K562 (cell line): Measurements from ENCODE around the gene C22orf39. TPM values are rescaled to one million over a fixed set of nuclear protein-coding genes. Genes with fewer than 3 reads are reported as not detected.

Source experiments
- BMI1 ChIP-seq: fragments of 150-350 bp; IDR thresholded peaks from 2 replicates; pipeline ENCODE4 v1.6.1; 2014; ENCODE audit warnings: low read length
- BRF1 ChIP-seq: IDR thresholded peaks from 3 replicates; pipeline ENCODE4 v1.6.1; 2011; ENCODE audit warnings: borderline replicate concordance, mild to moderate bottlenecking; ENCODE audit not compliant: insufficient read length; ENCODE audit errors: extremely low read depth
- CTBP1 ChIP-seq: fragments of 450-650 bp; IDR thresholded peaks from 2 replicates; pipeline ENCODE4 v1.6.1; 2016; ENCODE audit warnings: borderline replicate concordance
- DMBX1 ChIP-seq: fragments of 250-450 bp; sonication (Bioruptor Pico); IDR thresholded peaks from 2 replicates; pipeline ENCODE4 v1.8.0; 2022; ENCODE audit warnings: inconsistent platforms, mild to moderate bottlenecking, moderate library complexity, borderline replicate concordance
- HDAC1 ChIP-seq, 2 experiments: fragments of 450-650 bp; IDR thresholded peaks; 2 replicates each; pipeline ENCODE4 v1.6.1; 2016 to 2017; ENCODE audit warnings: inconsistent platforms in 1 of 2, mild to moderate bottlenecking in 1 of 2, moderate library complexity in 1 of 2
- MEIS2 ChIP-seq: fragments of 450-650 bp; IDR thresholded peaks from 2 replicates; pipeline ENCODE4 v1.6.1; 2014; ENCODE audit warnings: mild to moderate bottlenecking; ENCODE audit not compliant: partially characterized antibody
- NFYB ChIP-seq: IDR thresholded peaks from 2 replicates; pipeline ENCODE4 v1.6.1; 2011; ENCODE audit warnings: mild to moderate bottlenecking, moderate library complexity; ENCODE audit not compliant: insufficient read length; ENCODE audit errors: extremely low read depth
- POLR2AphosphoS2 ChIP-seq: IDR thresholded peaks from 2 replicates; pipeline ENCODE4 v1.6.1; 2012; ENCODE audit warnings: low read length, improper control_type of control experiment
- PTTG1 ChIP-seq: fragments of 450-650 bp; IDR thresholded peaks from 2 replicates; pipeline ENCODE4 v1.6.1; 2016; ENCODE audit warnings: low read depth, mild to moderate bottlenecking, missing genetic modification characterization, missing compliant biosample characterization
- RBM25 ChIP-seq: fragments of 200-400 bp; formaldehyde crosslinking; IDR thresholded peaks from 2 replicates; pipeline ENCODE4 v1.6.1; 2018; ENCODE audit warnings: low read length, low read depth, moderate library complexity; ENCODE audit not compliant: severe bottlenecking
- SETDB1 ChIP-seq: IDR thresholded peaks from one replicate; pipeline ENCODE4 v1.6.1; 2012; ENCODE audit warnings: low read length, control low read depth, inconsistent platforms
- THRAP3 ChIP-seq: fragments of 450-650 bp; IDR thresholded peaks from 2 replicates; pipeline ENCODE4 v1.6.1; 2016; ENCODE audit warnings: mild to moderate bottlenecking, inconsistent platforms, borderline replicate concordance
- ZNF24 ChIP-seq: fragments of 450-650 bp; IDR thresholded peaks from 2 replicates; pipeline ENCODE4 v1.6.1; 2016
- ZNF431 ChIP-seq: sonication (generic); formaldehyde crosslinking; IDR thresholded peaks from 2 replicates; pipeline ENCODE4 v1.8.0; 2022; ENCODE audit warnings: mild to moderate bottlenecking, missing genetic modification reagents
- ZNF584 ChIP-seq: fragments of 200-800 bp; sonication (Bioruptor generic); IDR thresholded peaks from 2 replicates; pipeline ENCODE4 v1.6.1; 2016; ENCODE audit warnings: low read depth, mild to moderate bottlenecking, missing genetic modification characterization, missing compliant biosample characterization
- polyA plus RNA-seq, 8 experiments: library from polyadenylated mRNA; depleted of rRNA in 4 of 8; stranded (reverse) in 5 of 8; unstranded in 3 of 8; fragments of >200 nt; fragmentation: Nextera tagmentation in 2 of 8; fragmentation: Illumina TruSeq in 1 of 8; extraction: Ambion mirVana in 2 of 8; extraction: Trizol in 1 of 8; gene quantifications; 2 replicates each; pipeline versions ENCODE4 v1.2.1 to v1.2.3, GENCODE V29; 2011 to 2014; ENCODE audit warnings: inconsistent platforms in 1 of 8, missing spikeins in 1 of 8
- total RNA-seq, 7 experiments: library from RNA; depleted of rRNA in 6 of 7; stranded (reverse); fragments of >200 nt in 6 of 7; fragmentation: Illumina TruSeq in 2 of 7; extraction: Trizol in 2 of 7; gene quantifications; 2 replicates each; pipeline versions ENCODE4 v1.2.1 to v1.2.3, GENCODE V29; 2011 to 2021; ENCODE audit warnings: low replicate concordance in 1 of 7
- TF ChIP-seq, protein P1 (sequence below), 2 experiments: IDR thresholded peaks; 2 replicates each; pipeline ENCODE4 v1.6.1; 2012; ENCODE audit warnings: improper control_type of control experiment in 2 of 2, low read depth in 2 of 2, low read length in 2 of 2, borderline replicate concordance in 1 of 2
- TF ChIP-seq, protein P2 (sequence below): fragments of 450-650 bp; IDR thresholded peaks from 2 replicates; pipeline ENCODE4 v1.6.1; 2016; ENCODE audit warnings: low read depth, mild to moderate bottlenecking, moderate library complexity
- TF ChIP-seq, protein P3 (sequence below): fragments of 200-800 bp; sonication (Bioruptor generic); IDR thresholded peaks from 2 replicates; pipeline ENCODE4 v1.6.1; 2017; ENCODE audit warnings: missing genetic modification characterization, missing compliant biosample characterization
- TF ChIP-seq, protein P4 (sequence below): sonication (generic); formaldehyde crosslinking; IDR thresholded peaks from 2 replicates; pipeline ENCODE4 v1.8.1; 2022; ENCODE audit warnings: missing genetic modification reagents

The C22orf39 gene
- total and polyA plus RNA-seq, 9 of the 15 experiments (the other 6 are each of a cell fraction or from before 2014, with no cell fraction given) = 20.4 to 139 (median 66.8) TPM

DNA sequence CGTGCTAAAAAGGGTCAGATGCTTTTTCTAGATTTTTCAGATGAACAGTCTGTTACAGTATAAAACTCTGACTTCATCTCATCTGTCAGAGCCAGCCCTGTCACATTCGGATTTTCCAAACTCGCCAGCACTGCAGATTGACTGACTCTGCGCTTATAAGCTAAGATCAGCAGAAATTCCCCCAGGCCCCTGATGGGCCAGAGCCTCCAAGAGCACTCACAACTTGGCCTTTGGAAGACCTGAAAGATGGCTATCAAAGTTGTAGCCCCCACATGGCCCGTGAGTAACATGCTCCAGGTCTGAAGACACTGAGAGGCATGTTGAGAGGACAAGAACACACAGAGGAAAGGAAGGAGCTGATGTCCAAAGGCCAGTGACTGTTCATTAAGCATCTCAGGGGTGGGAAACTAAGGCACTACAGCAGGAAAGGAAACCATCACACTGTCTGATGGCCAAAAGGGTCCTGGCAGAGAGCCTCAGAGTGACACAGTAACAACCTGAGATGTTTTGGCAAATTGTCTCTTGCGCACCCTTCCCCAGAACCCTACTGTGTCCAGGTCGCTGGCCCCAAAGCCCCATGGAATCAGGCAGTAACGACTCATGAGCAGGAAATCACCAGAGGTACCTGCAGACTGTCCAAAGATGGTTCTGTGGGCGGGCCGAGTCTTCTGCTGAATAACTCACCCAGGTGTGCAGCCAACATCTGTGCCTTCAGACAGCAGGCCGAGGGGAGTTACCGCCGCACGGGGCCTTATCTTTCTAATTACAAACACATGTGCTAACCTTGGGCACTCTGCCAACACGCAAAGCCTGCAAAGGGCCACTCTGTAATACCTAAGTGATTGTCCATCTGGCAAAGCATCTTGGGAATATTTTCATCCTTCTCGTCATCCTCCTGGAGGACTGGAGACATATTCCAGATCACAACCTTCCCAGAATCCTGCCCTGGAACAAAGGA, 39.6 kb downstream of the C22orf39 start (continued):
- TF ChIP-seq, protein P1, sequence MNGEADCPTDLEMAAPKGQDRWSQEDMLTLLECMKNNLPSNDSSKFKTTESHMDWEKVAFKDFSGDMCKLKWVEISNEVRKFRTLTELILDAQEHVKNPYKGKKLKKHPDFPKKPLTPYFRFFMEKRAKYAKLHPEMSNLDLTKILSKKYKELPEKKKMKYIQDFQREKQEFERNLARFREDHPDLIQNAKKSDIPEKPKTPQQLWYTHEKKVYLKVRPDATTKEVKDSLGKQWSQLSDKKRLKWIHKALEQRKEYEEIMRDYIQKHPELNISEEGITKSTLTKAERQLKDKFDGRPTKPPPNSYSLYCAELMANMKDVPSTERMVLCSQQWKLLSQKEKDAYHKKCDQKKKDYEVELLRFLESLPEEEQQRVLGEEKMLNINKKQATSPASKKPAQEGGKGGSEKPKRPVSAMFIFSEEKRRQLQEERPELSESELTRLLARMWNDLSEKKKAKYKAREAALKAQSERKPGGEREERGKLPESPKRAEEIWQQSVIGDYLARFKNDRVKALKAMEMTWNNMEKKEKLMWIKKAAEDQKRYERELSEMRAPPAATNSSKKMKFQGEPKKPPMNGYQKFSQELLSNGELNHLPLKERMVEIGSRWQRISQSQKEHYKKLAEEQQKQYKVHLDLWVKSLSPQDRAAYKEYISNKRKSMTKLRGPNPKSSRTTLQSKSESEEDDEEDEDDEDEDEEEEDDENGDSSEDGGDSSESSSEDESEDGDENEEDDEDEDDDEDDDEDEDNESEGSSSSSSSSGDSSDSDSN (IDR thresholded peaks at IDR 0.05; ENCODE audit: borderline replicate concordance in 1 of 2, low read depth in 2 of 2, low read length in 2 of 2) = no peak
- no peak for TF ChIP-seq THRAP3
- peak; percentile 20 for TF ChIP-seq MEIS2
- TF ChIP-seq PTTG1 (tag) = no peak
- TF ChIP-seq NFYB = no peak
- TF ChIP-seq DMBX1 (CRISPR knock-in tag) = peak; percentile 95
- no peak for TF ChIP-seq BMI1
- peak; percentile 57 to 79; a peak in 3 of 4 replicates for TF ChIP-seq HDAC1 (IDR thresholded peaks at IDR 0.05)
- no peak for TF ChIP-seq POLR2AphosphoS2
- peak; percentile 84 for TF ChIP-seq SETDB1
- no peak for TF ChIP-seq RBM25
- peak; percentile 75; the same call in 1 of the 2 replicates for TF ChIP-seq ZNF584 (CRISPR knock-in tag)
- TF ChIP-seq, protein P2, sequence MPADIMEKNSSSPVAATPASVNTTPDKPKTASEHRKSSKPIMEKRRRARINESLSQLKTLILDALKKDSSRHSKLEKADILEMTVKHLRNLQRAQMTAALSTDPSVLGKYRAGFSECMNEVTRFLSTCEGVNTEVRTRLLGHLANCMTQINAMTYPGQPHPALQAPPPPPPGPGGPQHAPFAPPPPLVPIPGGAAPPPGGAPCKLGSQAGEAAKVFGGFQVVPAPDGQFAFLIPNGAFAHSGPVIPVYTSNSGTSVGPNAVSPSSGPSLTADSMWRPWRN = peak; percentile 82
- TF ChIP-seq, protein P3, sequence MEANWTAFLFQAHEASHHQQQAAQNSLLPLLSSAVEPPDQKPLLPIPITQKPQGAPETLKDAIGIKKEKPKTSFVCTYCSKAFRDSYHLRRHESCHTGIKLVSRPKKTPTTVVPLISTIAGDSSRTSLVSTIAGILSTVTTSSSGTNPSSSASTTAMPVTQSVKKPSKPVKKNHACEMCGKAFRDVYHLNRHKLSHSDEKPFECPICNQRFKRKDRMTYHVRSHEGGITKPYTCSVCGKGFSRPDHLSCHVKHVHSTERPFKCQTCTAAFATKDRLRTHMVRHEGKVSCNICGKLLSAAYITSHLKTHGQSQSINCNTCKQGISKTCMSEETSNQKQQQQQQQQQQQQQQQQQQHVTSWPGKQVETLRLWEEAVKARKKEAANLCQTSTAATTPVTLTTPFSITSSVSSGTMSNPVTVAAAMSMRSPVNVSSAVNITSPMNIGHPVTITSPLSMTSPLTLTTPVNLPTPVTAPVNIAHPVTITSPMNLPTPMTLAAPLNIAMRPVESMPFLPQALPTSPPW (CRISPR knock-in tag) = peak; percentile 50; the same call in 1 of the 2 replicates
- TF ChIP-seq, protein P4, sequence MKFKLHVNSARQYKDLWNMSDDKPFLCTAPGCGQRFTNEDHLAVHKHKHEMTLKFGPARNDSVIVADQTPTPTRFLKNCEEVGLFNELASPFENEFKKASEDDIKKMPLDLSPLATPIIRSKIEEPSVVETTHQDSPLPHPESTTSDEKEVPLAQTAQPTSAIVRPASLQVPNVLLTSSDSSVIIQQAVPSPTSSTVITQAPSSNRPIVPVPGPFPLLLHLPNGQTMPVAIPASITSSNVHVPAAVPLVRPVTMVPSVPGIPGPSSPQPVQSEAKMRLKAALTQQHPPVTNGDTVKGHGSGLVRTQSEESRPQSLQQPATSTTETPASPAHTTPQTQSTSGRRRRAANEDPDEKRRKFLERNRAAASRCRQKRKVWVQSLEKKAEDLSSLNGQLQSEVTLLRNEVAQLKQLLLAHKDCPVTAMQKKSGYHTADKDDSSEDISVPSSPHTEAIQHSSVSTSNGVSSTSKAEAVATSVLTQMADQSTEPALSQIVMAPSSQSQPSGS (CRISPR knock-in tag) = no peak
- TF ChIP-seq CTBP1 = peak; percentile 97
- TF ChIP-seq ZNF431 (CRISPR knock-in tag) = no peak
- TF ChIP-seq BRF1 = no peak
- TF ChIP-seq ZNF24 = 0 out of 2 replicates have a peak, but pooled peaks have one; percentile 27
